ENCODE measurements around the gene KCNC4.

GRCh38 chr1:110166861-110167260 is 43.3 kb upstream of the KCNC4 start:
- TF ChIP-seq MAX (IDR thresholded peaks at IDR 0.05), result no peak
- TF ChIP-seq TAF1 (IDR thresholded peaks at IDR 0.05; ENCODE audit: low read depth), result no peak
- TF ChIP-seq EP300 (IDR thresholded peaks at IDR 0.05; ENCODE audit: borderline replicate concordance), result no peak
- no peak for TF ChIP-seq FOXM1 (IDR thresholded peaks at IDR 0.05; ENCODE audit: borderline replicate concordance, low read depth)
- TF ChIP-seq YY1 (IDR thresholded peaks at IDR 0.05; ENCODE audit: low read depth), result no peak
- TF ChIP-seq REST (IDR thresholded peaks at IDR 0.05; ENCODE audit: low read depth), result no peak

Measured in Ishikawa (cell line).